ENCODE results near the gene ABLIM3. TPM values are rescaled to one million over a fixed set of nuclear protein-coding genes. Genes with fewer than 3 reads are reported as not detected.

ABLIM3 gene
- total RNA-seq, 2 experiments from 2014 or later: not detected

DNA sequence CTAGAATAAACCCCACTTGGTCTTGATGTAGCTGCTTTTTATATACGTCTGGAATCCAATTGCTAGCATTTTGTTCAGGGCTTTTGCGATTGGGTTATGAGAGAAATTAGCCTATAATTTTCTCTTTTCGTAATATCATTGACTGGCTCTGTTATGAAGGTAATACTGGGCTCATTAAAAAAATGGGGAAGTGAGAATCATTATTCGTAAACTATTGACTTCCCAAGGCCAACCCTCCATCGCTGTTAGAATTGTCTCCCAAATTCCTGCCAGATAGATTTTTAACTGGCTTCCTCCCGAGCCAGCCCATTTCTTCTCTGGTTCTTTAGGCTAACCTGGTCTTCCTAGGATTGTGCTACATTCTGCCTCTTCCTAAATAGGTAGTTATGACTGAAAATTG lies 168.1 kb downstream of the ABLIM3 start:
- H3K4me2 ChIP-seq (ENCODE audit: low read length): no peak overlapping the region
- H3K9me3 ChIP-seq (ENCODE audit: low read length): no peaks in the 10 kb centered on the region
- CTCF ChIA-PET (ENCODE audit: unreplicated experiment): no interaction called here
- H3K4me3 ChIP-seq (ENCODE audit: low read depth, low read length, poor library complexity, severe bottlenecking): no peak overlapping the region
- POLR2A ChIA-PET: interaction anchor here (0.9 to 1.1 kb wide), 2 partner anchors 11 to 48 kb away, joined by 3 to 4 read pairs; partner anchors contain the start of gene PCYOX1L
- no peaks in the 10 kb centered on the region for H3K79me2 ChIP-seq (ENCODE audit: insufficient read depth, low read depth, low read length)
- no peaks in the 10 kb centered on the region for H4K20me1 ChIP-seq (ENCODE audit: insufficient read depth, low read length)
- no peaks in the 10 kb centered on the region for H3K9me2 ChIP-seq (ENCODE audit: insufficient read depth, low read length)
- intact Hi-C loops (cut with micrococcal nuclease; ENCODE audit: unreplicated experiment): no loop called here
- DNase-seq (ENCODE audit: low spot score): no peak
- BruUV-seq (replicated peaks): no TSS peak
- H2AFZ ChIP-seq (ENCODE audit: low read length): no peak overlapping the region
- no peaks in the 10 kb centered on the region for H3K36me3 ChIP-seq (ENCODE audit: insufficient read depth, low read length)
- H3K27ac ChIP-seq (ENCODE audit: low read depth, low read length, poor library complexity, severe bottlenecking): no peak overlapping the region
- no peak for TF ChIP-seq EZH2phosphoT487 (IDR thresholded peaks at IDR 0.05; ENCODE audit: borderline replicate concordance, low read depth, low read length)
- TF ChIP-seq, protein P1, sequence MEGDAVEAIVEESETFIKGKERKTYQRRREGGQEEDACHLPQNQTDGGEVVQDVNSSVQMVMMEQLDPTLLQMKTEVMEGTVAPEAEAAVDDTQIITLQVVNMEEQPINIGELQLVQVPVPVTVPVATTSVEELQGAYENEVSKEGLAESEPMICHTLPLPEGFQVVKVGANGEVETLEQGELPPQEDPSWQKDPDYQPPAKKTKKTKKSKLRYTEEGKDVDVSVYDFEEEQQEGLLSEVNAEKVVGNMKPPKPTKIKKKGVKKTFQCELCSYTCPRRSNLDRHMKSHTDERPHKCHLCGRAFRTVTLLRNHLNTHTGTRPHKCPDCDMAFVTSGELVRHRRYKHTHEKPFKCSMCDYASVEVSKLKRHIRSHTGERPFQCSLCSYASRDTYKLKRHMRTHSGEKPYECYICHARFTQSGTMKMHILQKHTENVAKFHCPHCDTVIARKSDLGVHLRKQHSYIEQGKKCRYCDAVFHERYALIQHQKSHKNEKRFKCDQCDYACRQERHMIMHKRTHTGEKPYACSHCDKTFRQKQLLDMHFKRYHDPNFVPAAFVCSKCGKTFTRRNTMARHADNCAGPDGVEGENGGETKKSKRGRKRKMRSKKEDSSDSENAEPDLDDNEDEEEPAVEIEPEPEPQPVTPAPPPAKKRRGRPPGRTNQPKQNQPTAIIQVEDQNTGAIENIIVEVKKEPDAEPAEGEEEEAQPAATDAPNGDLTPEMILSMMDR (conservative IDR thresholded peaks at IDR 0.05; ENCODE audit: low read length): no peak
- H3K4me1 ChIP-seq (ENCODE audit: insufficient read depth, low read length, poor library complexity, severe bottlenecking): no peaks in the 10 kb centered on the region

Other genes starting within 250 kb of the ABLIM3 start
- not detected in 2 replicates for gene SH3TC2, start 78.4 kb upstream of the ABLIM3 start, total RNA-seq (2014; rRNA removed; shearing (Covaris generic))
- not detected in 2 replicates for gene SH3TC2, start 78.4 kb upstream of the ABLIM3 start, total RNA-seq (2022)
- gene AFAP1L1, start 130.4 kb downstream of the ABLIM3 start, total RNA-seq (2014; rRNA removed; shearing (Covaris generic)): not detected in 2 replicates
- not detected in 2 replicates for gene AFAP1L1, start 130.4 kb downstream of the ABLIM3 start, total RNA-seq (2022)
- 17.4 and 28.3 TPM in 2 replicates for gene GRPEL2, start 204.0 kb downstream of the ABLIM3 start, total RNA-seq (2014; rRNA removed; shearing (Covaris generic))
- gene GRPEL2, start 204.0 kb downstream of the ABLIM3 start, total RNA-seq (2022): 37.3 and 41.5 TPM in 2 replicates
- 18.5 and 22.5 TPM in 2 replicates for gene PCYOX1L, start 216.6 kb downstream of the ABLIM3 start, total RNA-seq (2014; rRNA removed; shearing (Covaris generic))
- gene PCYOX1L, start 216.6 kb downstream of the ABLIM3 start, total RNA-seq (2022): 32.3 and 33.3 TPM in 2 replicates
- not detected in 2 replicates for gene IL17B, start 237.8 kb downstream of the ABLIM3 start, total RNA-seq (2014; rRNA removed; shearing (Covaris generic))
- not detected in 2 replicates for gene IL17B, start 237.8 kb downstream of the ABLIM3 start, total RNA-seq (2022)

Measured in OCI-LY7 (cell line).